HG03439 (cell line): Measurements from ENCODE around the gene PARD3.
"Not testable (repeated sequence)": the region's sequence is repeated elsewhere in the genome, so short reads cannot be mapped to it uniquely, and the experiment has no call there.

ENCODE experiments used
- ATAC-seq: cut with Tn5 transposase; IDR thresholded peaks from one replicate; pipeline ENCODE4 v1.9.1; 2021; ENCODE audit warnings: mild to moderate bottlenecking, moderate library complexity; ENCODE audit not compliant: unreplicated experiment

PARD3 gene

DNA sequence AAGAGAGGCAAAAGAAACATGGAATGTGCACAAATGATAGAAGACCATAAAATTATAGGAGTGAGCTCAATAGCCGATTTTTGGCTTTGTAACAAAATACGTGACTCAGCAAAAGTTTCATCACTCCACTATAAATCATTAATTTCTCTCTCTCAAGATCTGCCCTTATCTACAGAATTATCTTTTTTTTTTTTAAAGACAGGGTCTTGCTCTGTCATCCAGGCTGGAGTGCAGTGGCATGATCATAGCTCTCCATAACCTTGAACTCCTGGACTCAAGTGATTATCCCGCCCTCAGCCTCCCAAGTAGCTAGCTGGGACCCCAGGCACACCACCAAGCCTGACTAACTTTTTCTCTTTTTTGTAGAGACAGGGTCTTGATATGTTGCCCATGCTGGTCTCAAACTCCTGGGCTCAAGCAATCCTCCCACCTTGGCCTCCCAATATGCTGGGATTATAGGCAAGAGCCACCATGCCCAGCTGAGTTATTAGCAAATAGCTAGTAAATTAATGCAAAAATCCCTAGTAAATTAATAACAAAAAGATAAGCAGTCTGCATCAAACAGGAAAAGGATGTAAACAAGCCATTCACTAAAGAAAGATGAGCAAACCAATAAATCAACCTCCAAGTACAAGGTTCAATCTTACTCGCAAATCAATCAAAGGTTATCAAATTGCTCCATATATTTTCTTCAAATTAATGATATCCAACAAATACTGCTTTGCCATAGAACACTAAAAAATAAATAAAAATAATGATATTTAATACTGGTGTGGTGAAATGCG is 450.7 kb downstream of the PARD3 start:
- ATAC-seq: no peak

DNA sequence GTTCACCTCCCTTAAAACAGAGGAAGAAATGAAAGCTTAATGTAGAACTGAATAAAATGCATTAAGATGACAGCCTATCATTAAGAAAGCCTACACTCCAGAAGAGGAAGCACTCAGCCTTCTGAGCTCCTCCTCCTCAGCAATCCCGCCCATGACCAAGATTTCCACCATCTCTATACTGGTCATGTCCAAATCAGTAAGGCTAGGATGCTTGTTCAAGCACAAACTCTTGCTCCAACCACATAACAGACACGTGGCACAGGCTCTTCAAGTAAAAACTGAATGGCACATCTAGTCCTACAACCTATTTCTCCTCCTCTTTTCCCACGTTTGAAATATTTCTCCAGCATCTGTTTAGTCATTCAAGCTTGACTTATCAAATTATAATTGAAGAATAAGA is 454.1 kb downstream of the PARD3 start:
- ATAC-seq: no peak

DNA sequence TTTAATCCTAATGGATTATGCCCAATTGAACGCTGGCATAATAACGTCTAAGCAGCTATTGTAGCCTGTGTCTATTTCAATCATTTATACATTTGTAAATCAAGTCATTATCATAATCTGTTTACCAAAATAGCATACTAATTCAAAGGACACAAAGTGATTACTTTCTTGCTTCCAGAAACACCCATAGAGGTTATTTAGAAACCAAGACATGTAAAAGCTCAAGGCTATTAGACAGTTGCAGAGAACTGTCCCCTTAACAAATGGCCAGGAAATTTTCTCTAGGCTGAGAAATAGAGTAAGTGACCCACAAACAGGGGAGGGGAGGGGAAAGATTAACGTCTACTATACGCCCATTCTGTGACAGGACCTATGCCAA is 455.7 kb downstream of the PARD3 start:
- ATAC-seq: no peak

DNA sequence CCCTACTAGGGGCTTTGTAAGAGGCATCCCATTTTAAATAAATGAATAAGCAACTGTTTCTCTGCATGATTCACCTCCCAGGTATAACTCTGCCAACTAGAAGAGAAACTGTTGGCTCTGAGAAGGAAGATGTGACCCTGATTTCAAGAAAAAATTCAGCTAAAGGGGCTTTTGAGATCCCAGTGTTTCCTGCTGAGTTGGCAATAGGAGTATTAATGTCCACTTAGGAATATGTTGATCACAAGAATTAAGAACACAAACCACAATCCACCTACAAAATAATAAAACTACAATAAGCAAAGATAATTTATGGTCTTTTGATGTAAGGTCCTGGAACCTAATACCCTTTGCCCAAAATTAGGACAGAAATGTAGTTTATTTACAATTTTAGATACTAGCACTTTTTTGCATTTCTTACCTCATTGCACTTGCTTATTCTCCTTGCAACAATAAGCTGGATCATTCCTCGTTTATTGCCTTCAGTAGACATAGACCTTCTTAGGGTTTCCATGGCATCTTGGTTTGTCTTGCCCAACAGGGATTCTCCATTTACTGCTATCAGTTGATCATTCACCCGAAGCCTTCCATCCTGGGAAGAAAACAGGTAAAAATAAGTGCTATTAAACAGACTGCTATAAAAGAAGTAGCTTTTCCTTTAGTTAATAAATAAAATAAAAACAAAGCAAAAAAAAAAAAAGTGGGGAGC is 456.2 kb downstream of the PARD3 start:
- no peak for ATAC-seq

DNA sequence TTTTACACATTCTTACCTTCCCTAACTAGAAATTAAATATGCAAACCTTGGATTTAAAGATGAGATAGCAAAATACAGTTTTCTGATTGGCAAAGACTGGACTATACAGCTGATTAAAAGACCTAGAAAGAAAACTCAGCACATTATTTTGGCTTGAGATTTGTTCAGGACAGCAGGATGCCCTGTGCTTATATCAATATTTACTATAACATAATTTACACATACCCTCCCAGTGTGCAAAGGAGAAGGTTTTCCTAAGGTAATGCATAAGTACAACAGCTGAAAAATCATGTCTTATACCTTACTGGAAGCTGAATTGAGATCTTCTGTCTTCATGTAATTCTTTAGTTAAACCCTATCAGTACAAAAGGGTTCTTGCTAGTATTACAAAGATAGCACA is 458.6 kb downstream of the PARD3 start:
- ATAC-seq: no peak

DNA sequence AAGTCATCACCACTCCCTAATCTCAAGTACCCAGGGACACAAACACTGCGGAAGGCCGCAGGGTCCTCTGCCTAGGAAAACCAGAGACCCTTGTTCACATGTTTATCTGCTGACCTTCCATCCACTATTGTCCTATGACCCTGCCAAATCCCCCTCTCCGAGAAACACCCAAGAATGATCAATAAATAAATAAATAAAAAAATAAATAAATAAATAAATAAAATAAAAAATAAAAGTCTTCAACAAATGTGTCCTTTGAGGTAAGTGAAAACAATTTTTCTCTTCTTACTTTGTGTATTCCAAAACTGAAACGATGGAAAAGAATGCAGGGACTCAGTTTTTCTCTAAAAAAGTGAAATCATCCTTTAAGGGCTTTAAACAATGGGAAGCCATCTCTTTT is 461.6 kb downstream of the PARD3 start:
- ATAC-seq: not testable (repeated sequence)

DNA sequence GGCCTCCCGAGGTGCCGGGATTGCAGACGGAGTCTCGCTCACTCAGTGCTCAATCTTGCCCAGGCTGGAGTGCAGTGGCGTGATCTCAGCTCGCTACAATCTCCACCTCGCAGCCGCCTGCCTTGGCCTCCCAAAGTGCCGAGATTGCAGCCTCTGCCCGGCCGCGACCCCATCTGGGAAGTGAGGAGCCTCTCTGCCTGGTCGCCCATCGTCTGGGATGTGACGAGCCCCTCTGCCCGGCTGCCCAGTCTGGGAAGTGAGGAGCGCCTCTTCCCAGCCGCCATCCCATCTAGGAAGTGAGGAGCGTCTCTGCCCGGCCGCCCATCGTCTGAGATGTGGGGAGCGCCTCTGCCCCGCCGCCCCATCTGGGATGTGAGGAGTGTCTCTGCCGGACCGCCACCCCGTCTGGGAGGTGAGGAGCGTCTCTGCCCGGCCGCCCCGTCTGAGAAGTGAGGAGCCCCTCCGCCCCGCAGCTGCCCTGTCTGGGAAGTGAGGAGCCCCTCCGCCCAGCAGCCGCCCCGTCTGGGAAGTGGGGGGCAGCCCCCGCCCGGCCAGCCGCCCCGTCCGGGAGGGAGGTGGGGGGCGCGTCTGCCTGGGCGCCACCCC is 462.4 kb downstream of the PARD3 start:
- not testable (repeated sequence) for ATAC-seq

DNA sequence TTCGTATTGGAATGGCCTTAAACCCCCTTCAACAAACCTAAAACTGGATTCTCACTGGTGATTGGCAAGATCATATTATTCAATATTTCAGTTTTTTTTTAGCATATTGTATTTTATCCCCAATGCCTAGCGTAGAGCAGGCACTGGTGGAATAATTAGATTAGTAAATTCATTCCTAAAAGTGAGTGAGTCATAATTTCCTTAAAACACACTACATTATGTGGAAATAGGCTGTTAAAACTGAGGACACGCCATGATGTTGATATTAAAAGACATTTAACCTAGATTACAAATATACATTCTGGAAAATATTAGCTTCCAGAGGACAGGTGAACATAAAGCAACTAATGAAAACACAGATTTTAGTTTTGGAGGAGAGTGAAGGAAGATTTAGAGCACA is 463.9 kb downstream of the PARD3 start:
- ATAC-seq: no peak

DNA sequence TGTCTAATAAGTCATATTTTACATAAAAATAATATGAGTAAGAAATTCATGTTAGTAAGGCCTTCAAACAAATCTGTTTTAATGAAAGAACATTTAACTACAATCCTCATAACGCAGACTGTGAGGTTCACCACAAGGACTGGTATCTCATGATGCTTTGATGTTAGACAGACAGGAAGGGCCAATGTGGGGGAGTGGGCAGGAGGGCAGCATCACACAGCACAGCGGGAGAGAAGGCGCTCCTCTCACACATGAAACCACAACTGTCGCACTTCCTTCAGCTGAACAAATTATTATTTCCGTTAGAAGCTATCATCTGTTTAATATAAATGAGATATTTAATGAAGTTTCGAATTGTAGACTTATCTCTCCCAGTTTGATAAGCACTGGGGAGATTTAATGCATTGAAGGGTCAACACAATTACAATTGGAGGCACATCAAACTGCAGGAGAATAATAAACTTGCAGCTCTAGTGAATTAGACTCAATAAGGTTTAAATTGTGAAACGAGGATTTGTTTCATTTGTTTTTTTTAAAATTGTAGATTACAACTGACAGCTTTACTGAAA is 466.1 kb downstream of the PARD3 start:
- no peak for ATAC-seq

DNA sequence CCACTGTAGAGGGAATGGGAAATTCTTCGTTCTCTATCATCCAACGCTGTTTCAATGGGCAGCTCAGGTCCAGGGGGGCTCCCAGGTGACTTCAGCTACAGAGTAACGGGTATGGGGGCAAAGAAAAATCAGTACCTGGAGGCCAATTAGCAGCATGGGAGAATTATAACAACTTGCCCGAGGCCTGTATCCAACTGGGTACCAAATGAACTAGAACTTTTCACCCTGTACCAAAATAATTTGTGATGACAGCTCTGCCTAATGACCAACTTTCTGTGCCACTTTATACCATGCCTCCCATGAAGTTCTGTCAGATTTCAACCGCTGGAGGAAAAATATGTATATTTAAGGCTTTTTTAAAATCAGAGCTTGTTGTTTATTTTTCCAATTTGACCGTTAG is 467.1 kb downstream of the PARD3 start:
- ATAC-seq: no peak

DNA sequence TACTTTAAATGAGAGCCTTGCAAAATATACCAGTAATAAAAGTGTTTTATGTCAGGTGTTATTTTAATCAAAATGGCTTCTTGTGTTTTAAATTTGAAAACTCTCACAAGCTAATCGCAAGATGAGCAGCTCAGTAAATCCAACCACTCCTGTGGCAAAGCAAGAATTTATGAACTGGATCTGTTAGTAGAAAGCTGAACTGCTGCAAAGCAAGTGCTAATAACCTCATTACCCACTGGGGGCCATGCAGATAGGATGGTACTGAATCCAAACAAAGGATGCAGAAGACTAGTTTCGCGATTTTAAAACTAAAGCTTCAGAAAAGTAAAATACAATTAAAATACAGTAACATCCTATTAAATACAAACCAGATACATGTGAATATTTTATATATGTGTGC is 468.0 kb downstream of the PARD3 start:
- no peak for ATAC-seq

DNA sequence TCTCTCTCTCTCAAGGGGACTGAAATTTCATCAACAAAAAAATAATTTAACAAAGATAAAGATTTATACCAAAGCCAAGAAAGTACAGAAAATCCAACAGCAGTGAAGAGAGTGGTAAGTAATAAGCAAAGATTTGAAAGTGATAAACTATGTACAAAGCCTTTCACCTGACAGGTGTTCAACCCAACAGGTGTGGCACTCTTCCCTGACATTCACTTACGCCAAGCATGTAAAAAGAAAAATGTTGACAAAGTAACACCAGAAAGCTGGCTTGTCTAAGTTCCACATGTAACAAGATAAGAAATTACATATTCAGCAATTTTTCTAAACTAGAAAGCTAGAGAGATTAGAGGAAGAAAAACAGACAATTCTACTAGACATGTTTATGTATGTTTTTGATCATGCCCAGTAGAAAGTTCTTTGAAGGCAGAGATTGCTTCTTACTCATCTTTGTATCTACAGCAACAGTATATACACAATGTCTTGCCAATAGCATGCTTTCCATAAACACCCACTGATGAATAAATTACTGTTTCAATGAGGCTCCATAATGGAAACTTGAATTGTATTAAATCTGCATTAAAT is 468.5 kb downstream of the PARD3 start:
- ATAC-seq: no peak

DNA sequence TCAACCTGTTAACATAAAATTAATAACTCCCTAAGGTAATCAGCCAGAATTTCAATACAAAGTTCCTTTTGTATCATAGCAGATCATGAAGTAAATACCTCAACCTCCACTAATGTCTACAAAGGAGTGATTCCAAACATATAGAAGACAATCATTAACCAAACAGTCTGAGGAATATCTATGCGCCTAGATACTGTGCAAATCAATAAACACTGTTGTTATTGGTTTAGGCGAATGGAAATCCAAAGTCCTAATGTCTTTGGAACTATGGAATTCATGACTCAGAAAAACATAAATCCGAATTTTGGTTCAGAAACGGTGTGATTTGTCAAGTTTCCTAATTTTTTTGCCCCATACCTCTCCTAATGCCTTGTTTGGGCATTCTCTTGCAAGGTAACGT is 469.7 kb downstream of the PARD3 start:
- no peak for ATAC-seq

DNA sequence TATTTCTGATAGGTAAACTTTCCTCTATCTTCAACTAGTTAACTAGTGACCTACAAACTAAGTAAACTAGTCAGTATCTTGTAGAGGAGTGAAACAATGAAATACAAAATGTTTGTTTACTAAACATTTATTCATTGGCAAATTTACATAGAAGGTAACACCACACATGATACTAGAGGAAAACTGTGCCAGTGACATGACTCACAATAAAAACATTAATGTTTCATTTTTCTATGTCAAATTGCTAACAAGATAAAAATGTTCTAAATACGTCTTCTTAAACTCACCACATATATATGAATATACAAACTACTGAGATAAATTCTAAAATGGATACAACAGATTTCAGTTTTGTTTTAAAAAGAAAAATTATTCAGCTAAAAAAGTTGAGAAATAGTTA is 471.3 kb downstream of the PARD3 start:
- no peak for ATAC-seq

DNA sequence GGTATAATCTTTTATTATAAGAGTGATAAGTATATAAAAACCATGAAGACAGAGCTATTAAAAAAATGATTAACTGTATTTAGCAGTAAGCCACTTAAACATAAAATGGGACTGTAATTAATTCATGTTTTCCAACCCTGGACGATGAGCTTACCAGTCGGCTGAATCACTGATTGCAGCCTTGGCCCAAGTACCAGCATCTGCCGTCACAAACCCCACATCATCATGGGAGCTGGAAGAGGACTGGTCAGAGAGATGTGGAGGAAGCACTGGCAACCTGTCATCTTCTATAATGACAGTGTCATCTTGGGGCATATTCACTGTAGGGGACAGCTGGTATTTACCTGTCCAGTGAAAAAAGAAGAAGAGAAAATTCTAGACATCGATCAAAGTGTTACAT is 473.6 kb downstream of the PARD3 start:
- no peak for ATAC-seq

DNA sequence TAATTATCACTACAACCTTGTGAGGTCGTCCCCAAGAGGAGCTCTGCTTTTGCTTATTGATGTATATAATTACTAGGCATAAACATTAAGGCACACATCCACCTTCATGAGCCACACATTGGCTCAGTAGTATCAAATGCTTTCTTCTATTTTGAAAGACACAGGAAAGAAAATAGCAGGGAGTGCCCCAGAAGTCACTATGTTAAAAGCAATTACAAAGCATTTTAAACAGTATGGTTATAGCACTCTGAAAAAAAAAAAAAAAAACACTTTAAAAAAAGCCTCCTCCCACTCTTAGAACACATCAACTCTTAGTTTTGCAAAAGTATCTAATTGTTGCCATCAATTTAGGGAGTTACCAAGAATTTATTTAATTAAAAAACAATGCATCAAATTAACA is 474.2 kb downstream of the PARD3 start:
- no peak for ATAC-seq

DNA sequence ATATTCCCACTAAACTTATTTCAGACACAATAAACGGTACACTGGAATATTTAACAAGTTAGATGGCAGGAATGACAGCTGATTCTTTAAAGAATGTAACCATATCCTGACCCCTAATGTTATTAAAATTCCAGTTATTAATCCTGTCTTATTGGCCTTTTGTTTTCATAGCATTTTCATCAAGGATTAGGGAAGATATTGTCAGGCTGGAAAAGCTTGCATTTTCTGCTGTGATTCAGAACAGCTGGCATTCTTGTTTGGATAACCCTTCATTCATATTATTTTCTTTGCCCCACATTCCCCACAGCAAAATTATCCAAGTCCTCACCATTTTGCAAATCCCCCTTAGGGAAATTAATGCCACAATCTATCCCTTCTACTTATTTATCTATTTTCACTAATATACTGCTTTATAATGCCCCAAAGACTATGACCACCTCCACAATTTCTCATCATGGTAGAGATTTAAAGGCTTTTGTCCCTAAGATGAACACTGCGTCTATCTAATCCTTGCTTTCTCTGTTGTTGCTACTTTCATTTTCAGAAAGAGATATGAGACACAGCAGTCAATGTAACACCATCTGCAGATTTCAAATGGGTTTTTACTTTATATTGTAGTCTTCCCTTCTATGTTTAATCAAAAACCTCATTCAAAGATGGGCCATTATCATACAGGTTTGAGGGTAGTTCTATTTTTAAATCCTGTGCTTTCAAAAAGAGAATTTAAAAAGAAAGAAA is 475.1 kb downstream of the PARD3 start:
- ATAC-seq: no peak

DNA sequence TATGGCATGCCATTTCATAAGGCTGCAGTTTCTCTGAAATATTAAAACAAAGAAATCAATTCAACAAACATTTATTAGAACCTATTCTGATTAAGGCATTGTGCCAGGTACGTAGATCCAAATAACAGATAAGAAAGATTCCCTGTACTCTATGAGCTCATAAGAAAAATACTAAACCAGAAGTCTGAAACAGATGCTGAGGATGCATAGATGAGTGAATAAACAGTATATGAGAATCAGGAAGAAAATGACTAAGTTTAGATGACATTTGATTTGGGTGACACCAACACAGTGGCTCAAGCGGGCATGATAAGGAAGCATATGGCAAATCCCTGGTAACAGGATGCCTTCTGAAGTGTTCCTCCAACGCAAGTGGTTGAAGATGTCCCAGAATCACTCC is 477.2 kb downstream of the PARD3 start:
- no peak for ATAC-seq

DNA sequence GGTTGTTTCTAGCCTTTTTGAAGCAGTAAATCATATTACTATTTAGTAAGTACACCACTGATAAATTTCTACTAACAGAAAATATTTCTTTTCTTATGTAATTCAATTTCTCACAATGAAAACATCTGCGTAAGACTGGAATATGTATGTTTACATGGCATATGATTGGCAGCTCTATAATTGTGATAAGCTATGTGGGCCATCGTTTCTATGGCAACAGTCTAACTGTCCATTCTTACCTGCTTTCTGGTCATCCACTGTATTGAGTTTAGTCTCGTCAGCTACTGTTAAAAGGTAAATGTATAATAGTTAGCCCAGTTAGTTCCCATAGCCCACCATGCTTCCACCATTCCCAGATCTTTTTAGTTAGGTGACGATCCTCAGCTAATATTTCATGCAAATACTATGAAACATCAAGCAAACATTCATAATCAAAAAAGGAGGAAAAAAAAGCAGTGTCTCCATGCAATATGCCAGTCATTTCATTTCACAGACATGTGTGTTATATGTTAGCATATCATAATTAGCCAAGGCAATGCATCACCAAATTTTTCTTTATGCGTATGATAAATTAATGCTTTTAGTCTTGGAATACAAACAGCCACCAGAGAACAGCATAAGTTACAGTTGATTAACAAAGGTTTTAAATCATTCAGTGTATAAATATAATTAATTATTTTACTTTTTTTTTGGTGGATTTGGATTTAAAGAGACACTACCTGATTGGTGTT is 479.0 kb downstream of the PARD3 start:
- ATAC-seq: no peak

DNA sequence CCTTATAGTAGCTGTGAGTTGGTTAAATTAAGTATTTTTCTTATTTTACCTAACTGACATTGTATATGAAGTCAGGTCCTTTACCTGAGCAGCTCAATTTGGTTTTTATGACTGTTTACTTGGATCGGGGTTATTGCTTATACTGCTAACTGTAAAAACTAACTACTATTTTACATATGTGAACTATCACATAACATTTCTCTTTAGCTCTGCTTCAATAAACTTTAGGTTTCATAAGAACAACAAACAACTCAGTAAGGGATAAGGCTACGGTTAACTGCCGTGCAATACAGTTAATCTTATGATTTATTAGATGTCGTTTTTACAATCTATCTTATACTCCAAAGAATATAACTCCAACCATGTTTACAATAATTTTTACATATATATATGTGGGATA is 480.2 kb downstream of the PARD3 start:
- ATAC-seq: no peak
